Ureter (tissue), 1 donor: ENCODE data around the gene M1AP. TPM values are rescaled to one million over a fixed set of nuclear protein-coding genes. Genes with fewer than 3 reads are reported as not detected.

ENCODE experiments used
- DNase-seq: peaks from one replicate; pipeline ENCODE4 v3.0.0-alpha.2; 2020; ENCODE audit warnings: low spot score
- total RNA-seq: library from RNA; stranded (reverse); gene quantifications from one replicate; pipeline ENCODE4 v1.2.4, GENCODE V29; 2023
- donor health status: DM: yes; HTN: yes; CAD: no.

M1AP gene
- total RNA-seq, 1 donor from 2014 or later, result 1.4 TPM

GRCh38 chr2:74526649-74527230 lies 121.4 kb downstream of the M1AP start:
- no peak for DNase-seq

- no peak for DNase-seq
Measured at GRCh38 chr2:74525717-74526648, 122.1 kb downstream of the M1AP start, which contains the start of gene DQX1. Gene DQX1, minus strand, starts transcription at chr2:74526231. Its CDS starts 502 bp downstream, at chr2:74525729.

- DNase-seq, result no peak
Measured at GRCh38 chr2:74524955-74525716, 123.0 kb downstream of the M1AP start.

- no peak for DNase-seq
Measured at GRCh38 chr2:74524005-74524404, 124.1 kb downstream of the M1AP start.

- no peak for DNase-seq
Measured at GRCh38 chr2:74522516-74522915, 125.6 kb downstream of the M1AP start.

- no peak for DNase-seq
Measured at GRCh38 chr2:74516650-74517049, 131.5 kb downstream of the M1AP start.

- no peak for DNase-seq
Measured at GRCh38 chr2:74515981-74516633, 132.0 kb downstream of the M1AP start.

- DNase-seq, result no peak
Measured at GRCh38 chr2:74515271-74515980, 132.7 kb downstream of the M1AP start.

- DNase-seq, result no peak
Measured at GRCh38 chr2:74514368-74515270, 133.5 kb downstream of the M1AP start, which contains the start of gene TLX2. Gene TLX2, plus strand, starts transcription at chr2:74514450. Its CDS starts 357 bp downstream, at chr2:74514807.

GRCh38 chr2:74513605-74514367 lies 134.3 kb downstream of the M1AP start:
- no peak for DNase-seq

- no peak for DNase-seq
Measured at GRCh38 chr2:74512744-74513604, 135.2 kb downstream of the M1AP start.

- DNase-seq, result no peak
Measured at GRCh38 chr2:74511104-74511989, 136.8 kb downstream of the M1AP start.

GRCh38 chr2:74510272-74510671 lies 137.9 kb downstream of the M1AP start:
- DNase-seq, result no peak

GRCh38 chr2:74507926-74508520 lies 140.1 kb downstream of the M1AP start:
- no peak for DNase-seq
